Erythroblast (primary cell): ENCODE results near the gene ALDH3A1.

ENCODE experiments used
- GATA1 ChIP-seq: IDR thresholded peaks from 2 replicates; pipeline ENCODE4 v1.6.1; 2011; ENCODE audit warnings: low read depth, mild to moderate bottlenecking, control low read depth, low read length, moderate library complexity
- POLR2A ChIP-seq: IDR thresholded peaks from 2 replicates; pipeline ENCODE4 v1.6.1; 2011; ENCODE audit warnings: mild to moderate bottlenecking, low read length

DNA sequence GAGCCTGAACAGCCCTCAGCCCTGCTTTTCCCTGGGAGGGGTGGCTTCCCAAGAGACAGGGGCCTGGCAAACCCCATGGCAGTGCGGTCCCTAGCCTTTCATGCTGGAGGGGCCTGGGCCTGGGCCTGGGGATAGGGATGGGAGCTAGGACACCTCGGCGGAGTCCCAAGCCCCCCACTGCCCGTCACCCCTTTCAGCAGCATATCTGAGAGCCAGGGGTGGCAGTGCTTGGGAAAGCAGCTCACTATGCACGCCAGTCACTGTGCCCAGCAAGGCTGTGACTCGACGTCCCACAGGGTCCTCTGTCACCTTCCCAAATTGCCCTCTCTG, 31.1 kb downstream of the ALDH3A1 start:
- no peak for TF ChIP-seq POLR2A
- TF ChIP-seq GATA1, result no peak
